ENCODE results near the gene TSPEAR. TPM values are rescaled to one million over a fixed set of nuclear protein-coding genes. Genes with fewer than 3 reads are reported as not detected.

Gene TSPEAR
- total and polyA plus RNA-seq, 2 donors (not counting 1 experiment from before 2014, with no cell fraction given) = not detected

GRCh38 chr21:44681861-44682579 lies 29.4 kb downstream of the TSPEAR start, which contains the start of gene KRTAP12-1:
TSS of gene KRTAP12-1 (minus strand) at chr21:44682163. CDS start at chr21:44682123, 40 bp downstream.
- Histone ChIP-seq H3K9ac (ENCODE audit: insufficient read depth, low read length) (no peak within 1 kb of the TSS), H3K4me2 (ENCODE audit: extremely low read depth, insufficient read depth, low read length) (no peak within 1 kb of the TSS), H3K9me3 (ENCODE audit: control insufficient read depth, insufficient read depth, low read depth, low read length) (no peaks in the 10 kb centered on the region), H3K27ac (ENCODE audit: insufficient read depth, low read length) (no peak within 1 kb of the TSS), H3K4me3 (replicated peaks in 1 of 4; ENCODE audit: control extremely low read depth in 1 of 4, insufficient read depth in 1 of 4, low read depth in 3 of 4, low read length in 4 of 4) (no peak within 1 kb of the TSS), H3K27me3 (ENCODE audit: control insufficient read depth, insufficient read depth, low read length) (no peaks in the 10 kb centered on the region), H4K20me1 (ENCODE audit: control insufficient read depth, extremely low read depth, insufficient read depth, low read length) (no peaks in the 10 kb centered on the region), H3K79me2 (ENCODE audit: control insufficient read depth, insufficient read depth, low read length) (no peaks in the 10 kb centered on the region), H2AFZ (ENCODE audit: low read length) (no peak within 1 kb of the TSS), H3K36me3 (ENCODE audit: control insufficient read depth, insufficient read depth, low read length) (no peaks in the 10 kb centered on the region), H3K4me1 (ENCODE audit: control insufficient read depth, extremely low read depth, insufficient read depth, low read length) (no peaks in the 10 kb centered on the region)
- DNase-seq (ENCODE audit: low read depth in 2 of 2) = no peak
- TF ChIP-seq, protein P1, sequence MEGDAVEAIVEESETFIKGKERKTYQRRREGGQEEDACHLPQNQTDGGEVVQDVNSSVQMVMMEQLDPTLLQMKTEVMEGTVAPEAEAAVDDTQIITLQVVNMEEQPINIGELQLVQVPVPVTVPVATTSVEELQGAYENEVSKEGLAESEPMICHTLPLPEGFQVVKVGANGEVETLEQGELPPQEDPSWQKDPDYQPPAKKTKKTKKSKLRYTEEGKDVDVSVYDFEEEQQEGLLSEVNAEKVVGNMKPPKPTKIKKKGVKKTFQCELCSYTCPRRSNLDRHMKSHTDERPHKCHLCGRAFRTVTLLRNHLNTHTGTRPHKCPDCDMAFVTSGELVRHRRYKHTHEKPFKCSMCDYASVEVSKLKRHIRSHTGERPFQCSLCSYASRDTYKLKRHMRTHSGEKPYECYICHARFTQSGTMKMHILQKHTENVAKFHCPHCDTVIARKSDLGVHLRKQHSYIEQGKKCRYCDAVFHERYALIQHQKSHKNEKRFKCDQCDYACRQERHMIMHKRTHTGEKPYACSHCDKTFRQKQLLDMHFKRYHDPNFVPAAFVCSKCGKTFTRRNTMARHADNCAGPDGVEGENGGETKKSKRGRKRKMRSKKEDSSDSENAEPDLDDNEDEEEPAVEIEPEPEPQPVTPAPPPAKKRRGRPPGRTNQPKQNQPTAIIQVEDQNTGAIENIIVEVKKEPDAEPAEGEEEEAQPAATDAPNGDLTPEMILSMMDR (conservative IDR thresholded peaks at IDR 0.05 in 1 of 2, IDR thresholded peaks at IDR 0.05 in 1 of 2; ENCODE audit: low read depth in 1 of 2, low read length in 2 of 2) = no peak
- no peak for TF ChIP-seq EZH2 (IDR thresholded peaks at IDR 0.05; ENCODE audit: low read length, missing control alignments)

- TF ChIP-seq EZH2 (IDR thresholded peaks at IDR 0.05; ENCODE audit: low read length, missing control alignments) = no peak
- TF ChIP-seq, protein P1 (conservative IDR thresholded peaks at IDR 0.05 in 1 of 2, IDR thresholded peaks at IDR 0.05 in 1 of 2; ENCODE audit: low read depth in 1 of 2, low read length in 2 of 2) = no peak
- no peaks in the 10 kb centered on the region for H3K4me1 ChIP-seq (ENCODE audit: control insufficient read depth, extremely low read depth, insufficient read depth, low read length)
- H3K4me3 ChIP-seq (replicated peaks in 1 of 4; ENCODE audit: control extremely low read depth in 1 of 4, insufficient read depth in 1 of 4, low read depth in 3 of 4, low read length in 4 of 4) = no peak overlapping the region
- no peak overlapping the region for H2AFZ ChIP-seq (ENCODE audit: low read length)
- no peaks in the 10 kb centered on the region for H4K20me1 ChIP-seq (ENCODE audit: control insufficient read depth, extremely low read depth, insufficient read depth, low read length)
- no peak for DNase-seq (ENCODE audit: low read depth in 2 of 2)
- H3K27ac ChIP-seq (ENCODE audit: insufficient read depth, low read length) = no peak overlapping the region
- H3K27me3 ChIP-seq (ENCODE audit: control insufficient read depth, insufficient read depth, low read length) = no peaks in the 10 kb centered on the region
- no peaks in the 10 kb centered on the region for H3K79me2 ChIP-seq (ENCODE audit: control insufficient read depth, insufficient read depth, low read length)
- H3K9me3 ChIP-seq (ENCODE audit: control insufficient read depth, insufficient read depth, low read depth, low read length) = no peaks in the 10 kb centered on the region
- no peaks in the 10 kb centered on the region for H3K36me3 ChIP-seq (ENCODE audit: control insufficient read depth, insufficient read depth, low read length)
- no peak overlapping the region for H3K9ac ChIP-seq (ENCODE audit: insufficient read depth, low read length)
- H3K4me2 ChIP-seq (ENCODE audit: extremely low read depth, insufficient read depth, low read length) = no peak overlapping the region
Measured at GRCh38 chr21:44681152-44681551, 30.2 kb downstream of the TSPEAR start.

- Histone ChIP-seq H3K4me3 (replicated peaks in 1 of 4; ENCODE audit: control extremely low read depth in 1 of 4, insufficient read depth in 1 of 4, low read depth in 3 of 4, low read length in 4 of 4) (no peak overlapping the region), H3K27me3 (ENCODE audit: control insufficient read depth, insufficient read depth, low read length) (no peaks in the 10 kb centered on the region), H3K4me2 (ENCODE audit: extremely low read depth, insufficient read depth, low read length) (no peak overlapping the region), H3K27ac (ENCODE audit: insufficient read depth, low read length) (no peak overlapping the region), H2AFZ (ENCODE audit: low read length) (no peak overlapping the region), H3K9ac (ENCODE audit: insufficient read depth, low read length) (no peak overlapping the region), H4K20me1 (ENCODE audit: control insufficient read depth, extremely low read depth, insufficient read depth, low read length) (no peaks in the 10 kb centered on the region), H3K36me3 (ENCODE audit: control insufficient read depth, insufficient read depth, low read length) (no peaks in the 10 kb centered on the region), H3K79me2 (ENCODE audit: control insufficient read depth, insufficient read depth, low read length) (no peaks in the 10 kb centered on the region), H3K9me3 (ENCODE audit: control insufficient read depth, insufficient read depth, low read depth, low read length) (no peaks in the 10 kb centered on the region), H3K4me1 (ENCODE audit: control insufficient read depth, extremely low read depth, insufficient read depth, low read length) (no peaks in the 10 kb centered on the region)
- DNase-seq (ENCODE audit: low read depth in 2 of 2) = no peak
- TF ChIP-seq, protein P1 (conservative IDR thresholded peaks at IDR 0.05 in 1 of 2, IDR thresholded peaks at IDR 0.05 in 1 of 2; ENCODE audit: low read depth in 1 of 2, low read length in 2 of 2) = no peak
- TF ChIP-seq EZH2 (IDR thresholded peaks at IDR 0.05; ENCODE audit: low read length, missing control alignments) = no peak
Measured at GRCh38 chr21:44677881-44678280, 33.5 kb downstream of the TSPEAR start.

Measured in fibroblast of lung (primary cell).